HepG2 (cell line): ENCODE measurements around the gene DDX18. TPM values are rescaled to one million over a fixed set of nuclear protein-coding genes. Genes with fewer than 3 reads are reported as not detected.

Experiments used
- BCL6 ChIP-seq: IDR thresholded peaks from 2 replicates; pipeline ENCODE4 v1.6.1; 2016; ENCODE audit warnings: missing genetic modification reagents, missing compliant biosample characterization
- CBX2 ChIP-seq, 2 experiments: fragments of 200-600 bp in 1 of 2; sonication (generic); formaldehyde crosslinking in 1 of 2; IDR thresholded peaks; 2 replicates each; pipeline versions ENCODE4 v1.7.0 to v1.8.1; 2018 to 2022; ENCODE audit warnings: low read depth in 2 of 2, low read length in 1 of 2, mild to moderate bottlenecking in 1 of 2, missing genetic modification reagents in 1 of 2
- CCAR2 ChIP-seq: fragments of 200-400 bp; formaldehyde crosslinking; optimal IDR thresholded peaks from 2 replicates; pipeline ENCODE3; 2018; ENCODE audit warnings: low read depth, mild to moderate bottlenecking, low read length, moderate library complexity
- CHD2 ChIP-seq: IDR thresholded peaks from 2 replicates; pipeline ENCODE4 v1.6.1; 2011; ENCODE audit warnings: low read depth, low read length, improper control_type of control experiment
- CTCF ChIP-seq: sonication (generic); formaldehyde crosslinking; IDR thresholded peaks from 2 replicates; pipeline ENCODE4 v1.5.0; 2020; ENCODE audit warnings: mild to moderate bottlenecking, missing genetic modification reagents, moderate library complexity
- FOXP1 ChIP-seq, 2 experiments: fragments of 450-650 bp in 1 of 2; IDR thresholded peaks; 2 replicates each; pipeline ENCODE4 v1.6.1; 2017 to 2018; ENCODE audit warnings: antibody characterized with exemption in 1 of 2
- KDM4B ChIP-seq: sonication (generic); formaldehyde crosslinking; IDR thresholded peaks from 2 replicates; pipeline ENCODE4 v1.4.0; 2020; ENCODE audit warnings: missing genetic modification reagents
- RNF2 ChIP-seq: fragments of 450-650 bp; conservative IDR thresholded peaks from 2 replicates; pipeline ENCODE4 v1.6.1; 2016; ENCODE audit warnings: low read depth
- U2AF2 ChIP-seq: fragments of 200-400 bp; formaldehyde crosslinking; IDR thresholded peaks from 2 replicates; pipeline ENCODE4 v1.6.1; 2017; ENCODE audit warnings: low read depth, mild to moderate bottlenecking, low read length
- USF2 ChIP-seq, 2 experiments: sonication (generic) in 1 of 2; formaldehyde crosslinking in 1 of 2; IDR thresholded peaks; 2 replicates each; pipeline versions ENCODE4 v1.5.1 to v1.6.1; 2011 to 2020; ENCODE audit warnings: borderline replicate concordance in 1 of 2, low read depth in 1 of 2, low read length in 1 of 2, mild to moderate bottlenecking in 1 of 2, missing genetic modification reagents in 1 of 2, moderate library complexity in 1 of 2
- ZGPAT ChIP-seq: IDR thresholded peaks from 2 replicates; pipeline ENCODE4 v1.6.1; 2016; ENCODE audit warnings: mild to moderate bottlenecking
- ZNF136 ChIP-seq: sonication (generic); formaldehyde crosslinking; IDR thresholded peaks from 2 replicates; pipeline ENCODE4 v1.8.1; 2022; ENCODE audit warnings: low read depth, mild to moderate bottlenecking, moderate library complexity, missing genetic modification reagents
- ZNF17 ChIP-seq: sonication (generic); formaldehyde crosslinking; IDR thresholded peaks from 2 replicates; pipeline ENCODE4 v1.5.0; 2020; ENCODE audit warnings: mild to moderate bottlenecking, missing genetic modification reagents
- ZNF331 ChIP-seq: sonication (generic); formaldehyde crosslinking; IDR thresholded peaks from 2 replicates; pipeline ENCODE4 v1.4.0; 2020; ENCODE audit warnings: missing genetic modification reagents
- ZNF580 ChIP-seq: IDR thresholded peaks from 2 replicates; pipeline ENCODE4 v1.6.1; 2016; ENCODE audit warnings: low read depth, borderline replicate concordance
- ZNF766 ChIP-seq: sonication (generic); formaldehyde crosslinking; IDR thresholded peaks from 2 replicates; pipeline ENCODE4 v1.5.0; 2020; ENCODE audit warnings: missing genetic modification reagents, borderline replicate concordance
- ZNF816 ChIP-seq: sonication (generic); formaldehyde crosslinking; IDR thresholded peaks from 2 replicates; pipeline ENCODE4 v1.8.0; 2022; ENCODE audit warnings: missing genetic modification reagents, mild to moderate bottlenecking, borderline replicate concordance
- polyA plus RNA-seq, 8 experiments: library from polyadenylated mRNA; depleted of rRNA in 3 of 8; stranded (reverse) in 7 of 8; unstranded in 1 of 8; fragments of >200 nt; fragmentation: Illumina TruSeq in 4 of 8; extraction: Trizol in 4 of 8; gene quantifications; 2 replicates each; pipeline versions ENCODE4 v1.2.1 to v1.2.3, GENCODE V29; 2011 to 2016; ENCODE audit warnings: low read depth in 4 of 8, missing spikeins in 1 of 8, mixed read lengths in 1 of 8; ENCODE audit not compliant: insufficient read depth in 1 of 8
- total RNA-seq, 5 experiments: library from RNA; depleted of rRNA; stranded (reverse); fragments of >200 nt; fragmentation: Illumina TruSeq; extraction: Trizol; gene quantifications; 2 replicates each; pipeline ENCODE4 v1.2.3, GENCODE V29; 2016; ENCODE audit warnings: low read depth in 1 of 5
- TF ChIP-seq, protein P1 (sequence below): IDR thresholded peaks from 2 replicates; pipeline ENCODE4 v1.6.1; 2016; ENCODE audit warnings: control low read depth
- TF ChIP-seq, protein P2 (sequence below): sonication (generic); formaldehyde crosslinking; IDR thresholded peaks from 2 replicates; pipeline ENCODE4 v1.9.0; 2021; ENCODE audit warnings: missing genetic modification reagents, mild to moderate bottlenecking, borderline replicate concordance

The DDX18 gene
- total and polyA plus RNA-seq, 2 of the 13 experiments (the other 11 are each of a cell fraction or from before 2014, with no cell fraction given) = 64.0 to 134 TPM

- TF ChIP-seq CTCF (peak; percentile 100), BCL6 (CRISPR knock-in tag) (peak; percentile 49; the same call in 1 of the 2 replicates), ZNF816 (CRISPR knock-in tag) (no peak; the same call in 1 of the 2 replicates), ZNF17 (no peak), ZNF331 (CRISPR knock-in tag) (peak; percentile 92), U2AF2 (0 out of 2 replicates have a peak, but pooled peaks have one; percentile 72), USF2 (IDR thresholded peaks at IDR 0.05; ENCODE audit: low read depth, low read length) (peak; percentile 76), USF2 (CRISPR knock-in tag; IDR thresholded peaks at IDR 0.05; ENCODE audit: borderline replicate concordance) (peak; percentile 89), FOXP1 (IDR thresholded peaks at IDR 0.05) (no peak), FOXP1 (CRISPR knock-in tag; IDR thresholded peaks at IDR 0.05) (peak; percentile 60; the same call in 1 of the 2 replicates), RNF2 (peak; percentile 92), ZGPAT (CRISPR knock-in tag) (peak; percentile 99), CBX2 (IDR thresholded peaks at IDR 0.05; ENCODE audit: low read depth, low read length) (no peak; the same call in 1 of the 2 replicates), CBX2 (CRISPR knock-in tag; IDR thresholded peaks at IDR 0.05; ENCODE audit: low read depth) (no peak; the same call in 1 of the 2 replicates), ZNF580 (CRISPR knock-in tag) (peak; percentile 87; the same call in 1 of the 2 replicates), ZNF766 (CRISPR knock-in tag) (peak; percentile 72; the same call in 1 of the 2 replicates), ZNF136 (CRISPR knock-in tag) (peak; percentile 99), CCAR2 (peak; percentile 98), CHD2 (no peak), KDM4B (CRISPR knock-in tag) (peak; percentile 82)
- TF ChIP-seq, protein P1, sequence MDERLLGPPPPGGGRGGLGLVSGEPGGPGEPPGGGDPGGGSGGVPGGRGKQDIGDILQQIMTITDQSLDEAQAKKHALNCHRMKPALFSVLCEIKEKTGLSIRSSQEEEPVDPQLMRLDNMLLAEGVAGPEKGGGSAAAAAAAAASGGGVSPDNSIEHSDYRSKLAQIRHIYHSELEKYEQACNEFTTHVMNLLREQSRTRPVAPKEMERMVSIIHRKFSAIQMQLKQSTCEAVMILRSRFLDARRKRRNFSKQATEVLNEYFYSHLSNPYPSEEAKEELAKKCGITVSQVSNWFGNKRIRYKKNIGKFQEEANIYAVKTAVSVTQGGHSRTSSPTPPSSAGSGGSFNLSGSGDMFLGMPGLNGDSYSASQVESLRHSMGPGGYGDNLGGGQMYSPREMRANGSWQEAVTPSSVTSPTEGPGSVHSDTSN (CRISPR knock-in tag) = 0 out of 2 replicates have a peak, but pooled peaks have one; percentile 10
- TF ChIP-seq, protein P2, sequence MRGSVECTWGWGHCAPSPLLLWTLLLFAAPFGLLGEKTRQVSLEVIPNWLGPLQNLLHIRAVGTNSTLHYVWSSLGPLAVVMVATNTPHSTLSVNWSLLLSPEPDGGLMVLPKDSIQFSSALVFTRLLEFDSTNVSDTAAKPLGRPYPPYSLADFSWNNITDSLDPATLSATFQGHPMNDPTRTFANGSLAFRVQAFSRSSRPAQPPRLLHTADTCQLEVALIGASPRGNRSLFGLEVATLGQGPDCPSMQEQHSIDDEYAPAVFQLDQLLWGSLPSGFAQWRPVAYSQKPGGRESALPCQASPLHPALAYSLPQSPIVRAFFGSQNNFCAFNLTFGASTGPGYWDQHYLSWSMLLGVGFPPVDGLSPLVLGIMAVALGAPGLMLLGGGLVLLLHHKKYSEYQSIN (CRISPR knock-in tag) = no peak; the same call in 1 of the 2 replicates
Measured at GRCh38 chr2:117814417-117815264, at the start of gene DDX18 (continued).
